ENCODE measurements around the gene SNAI3.

The SNAI3 gene

GRCh38 chr16:88686439-88687253 is at the start of gene SNAI3:
Gene SNAI3, minus strand, starts transcription at chr16:88686507. Its CDS starts 101 bp downstream, at chr16:88686406.
- peak; percentile 72 to 73 for DNase-seq (ENCODE audit: extremely low read depth in 1 of 2, low read depth in 1 of 2)

- no peak for DNase-seq (ENCODE audit: extremely low read depth in 1 of 2, low read depth in 1 of 2)
Measured at GRCh38 chr16:88736088-88736487, 49.8 kb upstream of the SNAI3 start.

GRCh38 chr16:88735616-88736015 is 49.3 kb upstream of the SNAI3 start:
- DNase-seq (ENCODE audit: extremely low read depth in 1 of 2, low read depth in 1 of 2): no peak

- no peak for DNase-seq (ENCODE audit: extremely low read depth in 1 of 2, low read depth in 1 of 2)
Measured at GRCh38 chr16:88735121-88735520, 48.8 kb upstream of the SNAI3 start.

- DNase-seq (ENCODE audit: extremely low read depth in 1 of 2, low read depth in 1 of 2): no peak
Measured at GRCh38 chr16:88734361-88734728, 48.0 kb upstream of the SNAI3 start.

GRCh38 chr16:88733630-88734360 is 47.5 kb upstream of the SNAI3 start:
- no peak for DNase-seq (ENCODE audit: extremely low read depth in 1 of 2, low read depth in 1 of 2)

GRCh38 chr16:88732961-88733294 is 46.6 kb upstream of the SNAI3 start:
- DNase-seq (ENCODE audit: extremely low read depth in 1 of 2, low read depth in 1 of 2): no peak

- DNase-seq (ENCODE audit: extremely low read depth in 1 of 2, low read depth in 1 of 2): no peak
Measured at GRCh38 chr16:88732172-88732960, 46.1 kb upstream of the SNAI3 start.

- DNase-seq (ENCODE audit: extremely low read depth in 1 of 2, low read depth in 1 of 2): no peak
Measured at GRCh38 chr16:88731699-88732098, 45.4 kb upstream of the SNAI3 start.

- DNase-seq (ENCODE audit: extremely low read depth in 1 of 2, low read depth in 1 of 2): no peak
Measured at GRCh38 chr16:88730632-88731607, 44.6 kb upstream of the SNAI3 start.

- DNase-seq (ENCODE audit: extremely low read depth in 1 of 2, low read depth in 1 of 2): no peak
Measured at GRCh38 chr16:88727871-88728270, 41.6 kb upstream of the SNAI3 start.

GRCh38 chr16:88726981-88727380 is 40.7 kb upstream of the SNAI3 start:
- no peak for DNase-seq (ENCODE audit: extremely low read depth in 1 of 2, low read depth in 1 of 2)

GRCh38 chr16:88726408-88726749 is 40.1 kb upstream of the SNAI3 start:
- DNase-seq (ENCODE audit: extremely low read depth in 1 of 2, low read depth in 1 of 2): no peak

GRCh38 chr16:88725609-88726407 is 39.5 kb upstream of the SNAI3 start:
- no peak for DNase-seq (ENCODE audit: extremely low read depth in 1 of 2, low read depth in 1 of 2)

GRCh38 chr16:88724855-88725555 is 38.7 kb upstream of the SNAI3 start:
- DNase-seq (ENCODE audit: extremely low read depth in 1 of 2, low read depth in 1 of 2): no peak

- no peak for DNase-seq (ENCODE audit: extremely low read depth in 1 of 2, low read depth in 1 of 2)
Measured at GRCh38 chr16:88723911-88724310, 37.6 kb upstream of the SNAI3 start.

GRCh38 chr16:88723507-88723887 is 37.2 kb upstream of the SNAI3 start:
- no peak for DNase-seq (ENCODE audit: extremely low read depth in 1 of 2, low read depth in 1 of 2)

- no peak for DNase-seq (ENCODE audit: extremely low read depth in 1 of 2, low read depth in 1 of 2)
Measured at GRCh38 chr16:88722784-88723506, 36.6 kb upstream of the SNAI3 start.

Measured in stimulated activated CD8-positive, alpha-beta memory T cell treated with anti-CD3 and anti-CD28 coated beads, Interleukin-7, amount 100 ng/mL, for 48 hours (primary cell).